H9 (cell line): Measurements from ENCODE around the gene FST. TPM values are rescaled to one million over a fixed set of nuclear protein-coding genes. Genes with fewer than 3 reads are reported as not detected.

Experiments
- DNase-seq: peaks from one replicate; pipeline ENCODE4 v3.0.0-alpha.2; 2017
- H2AFZ ChIP-seq: one replicate; pipeline ENCODE4 v1.6.1; 2013; ENCODE audit warnings: mild to moderate bottlenecking, low read length, control low read depth, moderate library complexity
- H2AK5ac ChIP-seq: 2 replicates; pipeline ENCODE4 v1.6.1; 2013; ENCODE audit warnings: low read length, control low read depth, mixed read lengths; ENCODE audit not compliant: insufficient read length
- H2BK120ac ChIP-seq: one replicate; pipeline ENCODE4 v1.6.1; 2013; ENCODE audit warnings: low read depth, mild to moderate bottlenecking, low read length, control low read depth, inconsistent platforms; ENCODE audit not compliant: poor library complexity, severe bottlenecking
- H2BK12ac ChIP-seq: 2 replicates; pipeline ENCODE4 v1.6.1; 2013; ENCODE audit warnings: low read length, control low read depth, mixed read lengths, low read depth; ENCODE audit not compliant: insufficient read length
- H2BK15ac ChIP-seq: 2 replicates; pipeline ENCODE4 v1.6.1; 2013; ENCODE audit warnings: low read depth, low read length, control low read depth
- H2BK20ac ChIP-seq: one replicate; pipeline ENCODE4 v1.6.1; 2013; ENCODE audit warnings: low read depth, mild to moderate bottlenecking, low read length, control low read depth, inconsistent platforms; ENCODE audit not compliant: poor library complexity, severe bottlenecking
- H2BK5ac ChIP-seq: 2 replicates; pipeline ENCODE4 v1.6.1; 2013; ENCODE audit warnings: low read length, control low read depth, mixed read lengths; ENCODE audit not compliant: insufficient read length
- H3K14ac ChIP-seq: 2 replicates; pipeline ENCODE4 v1.6.1; 2013; ENCODE audit warnings: low read length, control low read depth; ENCODE audit not compliant: insufficient read depth
- H3K18ac ChIP-seq: 2 replicates; pipeline ENCODE4 v1.6.1; 2013; ENCODE audit warnings: low read depth, mild to moderate bottlenecking, mixed read lengths, low read length, control low read depth; ENCODE audit not compliant: insufficient read length
- H3K23ac ChIP-seq: 2 replicates; pipeline ENCODE4 v1.6.1; 2013; ENCODE audit warnings: low read length, control low read depth, mixed read lengths, low read depth; ENCODE audit not compliant: insufficient read length
- H3K23me2 ChIP-seq: 2 replicates; pipeline ENCODE4 v1.6.1; 2013; ENCODE audit warnings: low read depth, mild to moderate bottlenecking, mixed read lengths, low read length, control low read depth; ENCODE audit not compliant: insufficient read length, poor library complexity, severe bottlenecking
- H3K27ac ChIP-seq: 2 replicates; pipeline ENCODE4 v1.5.1; 2013; ENCODE audit warnings: low read length, control low read depth, mixed read lengths, low read depth; ENCODE audit not compliant: insufficient read length
- H3K27me3 ChIP-seq: 2 replicates; pipeline ENCODE4 v1.6.1; 2013; ENCODE audit warnings: low read length, control low read depth, inconsistent platforms; ENCODE audit not compliant: insufficient read depth
- H3K4ac ChIP-seq: 2 replicates; pipeline ENCODE4 v1.6.1; 2013; ENCODE audit warnings: low read depth, mild to moderate bottlenecking, control low read depth, inconsistent platforms, low read length, moderate library complexity
- H3K4me1 ChIP-seq: 2 replicates; pipeline ENCODE4 v1.6.1; 2013; ENCODE audit warnings: low read length, control low read depth, inconsistent platforms; ENCODE audit not compliant: insufficient read depth
- H3K4me2 ChIP-seq: 2 replicates; pipeline ENCODE4 v1.6.1; 2013; ENCODE audit warnings: low read length, control low read depth, mixed read lengths; ENCODE audit not compliant: insufficient read length, insufficient read depth
- H3K56ac ChIP-seq: 2 replicates; pipeline ENCODE4 v1.6.1; 2013; ENCODE audit warnings: low read depth, mild to moderate bottlenecking, mixed read lengths, low read length, control low read depth; ENCODE audit not compliant: insufficient read length
- H3K79me1 ChIP-seq: 2 replicates; pipeline ENCODE4 v1.6.1; 2013; ENCODE audit warnings: low read depth, mild to moderate bottlenecking, moderate library complexity, low read length, control low read depth, inconsistent platforms; ENCODE audit not compliant: insufficient read depth, poor library complexity, severe bottlenecking
- H3K79me2 ChIP-seq: 2 replicates; pipeline ENCODE4 v1.6.1; 2013; ENCODE audit warnings: low read length, control low read depth, inconsistent platforms; ENCODE audit not compliant: insufficient read depth
- H3K9ac ChIP-seq: 2 replicates; pipeline ENCODE4 v1.6.1; 2013; ENCODE audit warnings: low read length, control low read depth, mixed read lengths; ENCODE audit not compliant: insufficient read length; ENCODE audit errors: extremely low read depth
- H3K9me3 ChIP-seq: one replicate; pipeline ENCODE4 v1.6.1; 2013; ENCODE audit warnings: low read depth, low read length, inconsistent platforms; ENCODE audit not compliant: control insufficient read depth
- H3T11ph ChIP-seq: one replicate; pipeline ENCODE4 v1.6.1; 2013; ENCODE audit warnings: mild to moderate bottlenecking, low read length, control low read depth, inconsistent platforms
- H4K20me1 ChIP-seq: one replicate; pipeline ENCODE4 v1.6.1; 2013; ENCODE audit not compliant: control insufficient read depth, insufficient read length, insufficient read depth
- H4K5ac ChIP-seq: 2 replicates; pipeline ENCODE4 v1.6.1; 2013; ENCODE audit warnings: low read depth, mild to moderate bottlenecking, mixed read lengths, low read length, control low read depth; ENCODE audit not compliant: insufficient read length
- H4K8ac ChIP-seq: replicated peaks from 2 replicates; pipeline ENCODE4 v1.6.1; 2013; ENCODE audit warnings: low read length, control low read depth, mixed read lengths, low read depth; ENCODE audit not compliant: insufficient read length
- H4K91ac ChIP-seq: 2 replicates; pipeline ENCODE4 v1.6.1; 2013; ENCODE audit warnings: low read depth, mild to moderate bottlenecking, moderate library complexity, mixed read lengths, low read length, control low read depth; ENCODE audit not compliant: insufficient read length
- H3K27ac Mint-ChIP-seq, 3 experiments: 2 replicates in 2 of 3; 3 replicates in 1 of 3; pipeline ENCODE4 v1.8.0; 2020 to 2021; ENCODE audit warnings: mixed read lengths in 3 of 3, mild to moderate bottlenecking in 1 of 3, moderate library complexity in 1 of 3
- H3K27me3 Mint-ChIP-seq: 2 replicates; pipeline ENCODE4 v1.8.0; 2021; ENCODE audit warnings: low read depth, mild to moderate bottlenecking, moderate library complexity, mixed read lengths
- H3K36me3 Mint-ChIP-seq, 3 experiments: 2 replicates in 2 of 3; 3 replicates in 1 of 3; pipeline ENCODE4 v1.8.0; 2020 to 2021; ENCODE audit warnings: low read depth in 3 of 3, mixed read lengths in 3 of 3; ENCODE audit not compliant: insufficient read depth in 1 of 3
- H3K4me1 Mint-ChIP-seq, 2 experiments: 2 replicates each; pipeline ENCODE4 v1.8.0; 2020; ENCODE audit warnings: mixed read lengths in 2 of 2
- H3K4me3 Mint-ChIP-seq, 2 experiments: 2 replicates in 1 of 2; 3 replicates in 1 of 2; pipeline ENCODE4 v1.8.0; 2020 to 2021; ENCODE audit warnings: mild to moderate bottlenecking in 2 of 2, mixed read lengths in 2 of 2, moderate library complexity in 1 of 2
- H3K9me3 Mint-ChIP-seq, 2 experiments: 2 replicates in 1 of 2; 3 replicates in 1 of 2; pipeline ENCODE4 v1.8.0; 2020; ENCODE audit warnings: mild to moderate bottlenecking in 2 of 2, mixed read lengths in 2 of 2, moderate library complexity in 1 of 2
- WGBS: extraction: QIAGEN DNeasy Blood & Tissue Kit; methylation state at CpG from one replicate; pipeline ENCODE4 v1.1.7; 2013; ENCODE audit warnings: missing lambda C conversion rate, low lambda C conversion rate, mixed read lengths; ENCODE audit not compliant: insufficient read length; ENCODE audit errors: extremely low coverage; 5-methylcytosine and 5-hydroxymethylcytosine counted together
- total RNA-seq: library from RNA; stranded (reverse); gene quantifications from 2 replicates; pipeline ENCODE4 v1.2.1, GENCODE V29; 2021
- TF ChIP-seq, protein P1 (sequence below): fragments of 200-600 bp; sonication (generic); conservative IDR thresholded peaks from 3 replicates; pipeline ENCODE4 v1.8.0; 2021; ENCODE audit warnings: antibody characterized with exemption, mild to moderate bottlenecking

The FST gene
- total RNA-seq, 1 experiment from 2014 or later: 111 TPM

DNA sequence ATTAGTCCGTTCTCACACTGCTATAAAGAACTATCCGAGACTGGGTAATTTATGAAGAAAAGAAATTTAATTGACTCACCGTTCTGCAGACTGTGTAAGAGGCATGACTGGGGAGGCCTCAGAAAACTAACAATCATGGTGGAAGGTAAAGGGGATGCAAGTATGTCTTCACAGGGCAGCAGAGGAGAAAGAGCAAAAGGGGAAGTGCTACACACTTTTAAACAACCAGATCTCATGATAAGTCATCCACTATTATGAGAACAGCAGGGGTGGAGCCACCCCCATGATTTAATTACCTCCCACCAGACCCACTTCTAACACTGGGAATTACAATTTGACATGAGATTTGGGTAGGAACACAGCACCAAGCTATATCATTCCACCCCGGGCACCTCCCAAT lies 26.6 kb downstream of the FST start:
- Histone ChIP-seq H2BK20ac (no peak overlapping the region), H2AK5ac (no peak overlapping the region), H2BK12ac (no peak overlapping the region), H3K79me1 (no peaks in the 10 kb centered on the region), H3K23me2 (no peaks in the 10 kb centered on the region), H4K91ac (no peak overlapping the region), H3K9ac (no peak overlapping the region), H2BK15ac (no peak overlapping the region), H3K18ac (no peak overlapping the region), H4K20me1 (no peaks in the 10 kb centered on the region), H3K9me3 (peaks cover 4% of the 10 kb centered on the region), H2BK120ac (no peak overlapping the region), H3K4me2 (no peak overlapping the region), H3K27ac (no peak overlapping the region), H3K79me2 (no peaks in the 10 kb centered on the region), H3K4me1 (no peaks in the 10 kb centered on the region), H4K5ac (no peak overlapping the region), H2BK5ac (no peak overlapping the region), H3K27me3 (no peaks in the 10 kb centered on the region), H3K23ac (no peak overlapping the region), H3T11ph (no peak overlapping the region), H4K8ac (no peak overlapping the region), H3K14ac (no peak overlapping the region), H2AFZ (no peak overlapping the region), H3K56ac (no peak overlapping the region), H3K4ac (no peak overlapping the region)
- no peaks in the 10 kb centered on the region for H3K27me3 Mint-ChIP-seq
- no peak for DNase-seq
- peaks cover 14 to 34% (median 21%) of the 10 kb centered on the region in 3 experiments for H3K36me3 Mint-ChIP-seq
- no peak overlapping the region for H3K4me3 Mint-ChIP-seq
- TF ChIP-seq, protein P1, sequence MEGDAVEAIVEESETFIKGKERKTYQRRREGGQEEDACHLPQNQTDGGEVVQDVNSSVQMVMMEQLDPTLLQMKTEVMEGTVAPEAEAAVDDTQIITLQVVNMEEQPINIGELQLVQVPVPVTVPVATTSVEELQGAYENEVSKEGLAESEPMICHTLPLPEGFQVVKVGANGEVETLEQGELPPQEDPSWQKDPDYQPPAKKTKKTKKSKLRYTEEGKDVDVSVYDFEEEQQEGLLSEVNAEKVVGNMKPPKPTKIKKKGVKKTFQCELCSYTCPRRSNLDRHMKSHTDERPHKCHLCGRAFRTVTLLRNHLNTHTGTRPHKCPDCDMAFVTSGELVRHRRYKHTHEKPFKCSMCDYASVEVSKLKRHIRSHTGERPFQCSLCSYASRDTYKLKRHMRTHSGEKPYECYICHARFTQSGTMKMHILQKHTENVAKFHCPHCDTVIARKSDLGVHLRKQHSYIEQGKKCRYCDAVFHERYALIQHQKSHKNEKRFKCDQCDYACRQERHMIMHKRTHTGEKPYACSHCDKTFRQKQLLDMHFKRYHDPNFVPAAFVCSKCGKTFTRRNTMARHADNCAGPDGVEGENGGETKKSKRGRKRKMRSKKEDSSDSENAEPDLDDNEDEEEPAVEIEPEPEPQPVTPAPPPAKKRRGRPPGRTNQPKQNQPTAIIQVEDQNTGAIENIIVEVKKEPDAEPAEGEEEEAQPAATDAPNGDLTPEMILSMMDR: no peak
- peaks cover 6 to 7% of the 10 kb centered on the region in 2 experiments for H3K4me1 Mint-ChIP-seq
- H3K9me3 Mint-ChIP-seq: peaks cover 39 to 42% of the 10 kb centered on the region in 2 experiments
- H3K27ac Mint-ChIP-seq: no peak overlapping the region
- WGBS: no CpG with 5 or more reads among the region's 4 CpGs
